HepG2 (cell line): ENCODE results near the gene GIMAP1. TPM values are rescaled to one million over a fixed set of nuclear protein-coding genes. Genes with fewer than 3 reads are reported as not detected.
"Not testable (repeated sequence)": the region's sequence is repeated elsewhere in the genome, so short reads cannot be mapped to it uniquely, and the experiment has no call there.

Experiments used
- ATAC-seq: fragments of 200-7000 bp; cut with Tn5 transposase; 3 replicates; pipeline ENCODE4 v1.9.1; 2020; ENCODE audit warnings: mild to moderate bottlenecking, moderate library complexity
- BruUV-seq: library from RNA; stranded (reverse); fragments of 400-500 nt; replicated peaks from 2 replicates; lab custom pipeline; 2021; lab: Mats Ljungman, UMichigan
- CTCF ChIA-PET: fragments of 300-600 bp; formaldehyde crosslinking; extraction: SDS; loops from one replicate; lab custom pipeline; 2021; ENCODE audit warnings: low total read pairs, inconsistent platforms, low intra/inter-chr PET ratio; lab: Yijun Ruan, JAX
- POLR2A ChIA-PET: fragments of 350-600 bp; sonication (Branson Sonifier 250); formaldehyde crosslinking; loops from one replicate; lab custom pipeline; 2020; ENCODE audit warnings: antibody characterized with exemption, inconsistent platforms; lab: Yijun Ruan, JAX
- DNase-seq: peaks from one replicate; pipeline ENCODE4 v3.0.0-alpha.2; 2015; ENCODE audit warnings: low spot score
- FAIRE-seq: peaks from 3 replicates; lab custom pipeline; 2011; peaks lifted over from hg19 to GRCh38; lab: Jason Lieb, UNC
- H2AFZ ChIP-seq: one replicate; pipeline ENCODE4 v1.6.1; 2011; ENCODE audit warnings: low read length, inconsistent platforms
- H3K27ac ChIP-seq: fragments of 300-600 bp; 3 replicates; pipeline ENCODE4 v1.8.0; 2011; ENCODE audit warnings: mixed run types, mild to moderate bottlenecking, mixed read lengths, low read length, inconsistent platforms; ENCODE audit not compliant: insufficient read depth; ENCODE audit errors: extremely low read length
- H3K27me3 ChIP-seq, 2 experiments: fragments of 200-600 bp in 1 of 2; 2 replicates in 1 of 2; 3 replicates in 1 of 2; pipeline versions ENCODE4 v1.6.0 to v1.8.0; 2011; ENCODE audit warnings: low read length in 2 of 2, mild to moderate bottlenecking in 2 of 2, moderate library complexity in 2 of 2, inconsistent platforms in 1 of 2; ENCODE audit not compliant: insufficient read depth in 2 of 2, control insufficient read depth in 1 of 2
- H3K36me3 ChIP-seq, 2 experiments: fragments of 200-600 bp in 1 of 2; replicated peaks in 1 of 2; 2 replicates in 1 of 2; 3 replicates in 1 of 2; pipeline versions ENCODE4 v1.5.1 to v1.8.0; 2011; ENCODE audit warnings: low read length in 2 of 2, inconsistent platforms in 1 of 2; ENCODE audit not compliant: insufficient read depth in 2 of 2, control insufficient read depth in 1 of 2
- H3K4me1 ChIP-seq: 2 replicates; pipeline ENCODE4 v1.5.1; 2012; ENCODE audit warnings: low read length, inconsistent platforms; ENCODE audit not compliant: insufficient read depth
- H3K4me2 ChIP-seq: 2 replicates; pipeline ENCODE4 v1.6.0; 2011; ENCODE audit warnings: low read depth, low read length, inconsistent platforms
- H3K4me3 ChIP-seq, 3 experiments: fragments of 200-600 bp in 1 of 3; sonication (generic), shearing (Covaris generic) in 1 of 3; replicated peaks in 1 of 3; 2 replicates each; pipeline ENCODE4 v1.5.1; 2011 to 2016; ENCODE audit warnings: low read length in 3 of 3, inconsistent platforms in 2 of 3, low read depth in 2 of 3, mild to moderate bottlenecking in 2 of 3, control low read depth in 1 of 3, mixed read lengths in 1 of 3; ENCODE audit not compliant: insufficient read depth in 1 of 3
- H3K79me2 ChIP-seq: one replicate; pipeline ENCODE4 v1.6.1; 2011; ENCODE audit warnings: low read length, inconsistent platforms; ENCODE audit not compliant: insufficient read depth
- H3K9ac ChIP-seq: 2 replicates; pipeline ENCODE4 v1.6.0; 2011; ENCODE audit warnings: mild to moderate bottlenecking, low read depth, low read length, inconsistent platforms; ENCODE audit not compliant: insufficient read depth
- H3K9me3 ChIP-seq: 2 replicates; pipeline ENCODE4 v1.5.1; 2012; ENCODE audit warnings: mild to moderate bottlenecking, low read length
- H4K20me1 ChIP-seq: 2 replicates; pipeline ENCODE4 v1.6.0; 2011; ENCODE audit warnings: inconsistent platforms, mild to moderate bottlenecking, low read length, moderate library complexity; ENCODE audit not compliant: insufficient read depth
- CEBPB ChIP-seq: IDR thresholded peaks from 2 replicates; pipeline ENCODE4 v1.6.1; 2011; ENCODE audit warnings: low read depth, low read length, improper control_type of control experiment, borderline replicate concordance
- DR1 ChIP-seq: sonication (generic); formaldehyde crosslinking; IDR thresholded peaks from 2 replicates; pipeline ENCODE4 v1.8.0; 2021; ENCODE audit warnings: mild to moderate bottlenecking, missing genetic modification reagents, inconsistent platforms
- HNF4G ChIP-seq, 2 experiments: sonication (generic) in 1 of 2; formaldehyde crosslinking in 1 of 2; IDR thresholded peaks; 2 replicates each; pipeline versions ENCODE4 v1.4.0 to v1.6.1; 2011 to 2020; ENCODE audit warnings: borderline replicate concordance in 2 of 2, low read depth in 2 of 2, mild to moderate bottlenecking in 2 of 2, low read length in 1 of 2, missing genetic modification reagents in 1 of 2, moderate library complexity in 1 of 2
- HOXD1 ChIP-seq: sonication (generic); formaldehyde crosslinking; IDR thresholded peaks from 2 replicates; pipeline ENCODE4 v1.5.0; 2020; ENCODE audit warnings: missing genetic modification reagents
- MATR3 ChIP-seq: sonication (generic); formaldehyde crosslinking; IDR thresholded peaks from 2 replicates; pipeline ENCODE4 v1.4.0; 2020; ENCODE audit warnings: missing genetic modification reagents
- MXI1 ChIP-seq: IDR thresholded peaks from 3 replicates; pipeline ENCODE4 v1.6.1; 2012; ENCODE audit warnings: low read depth, low read length, inconsistent platforms, borderline replicate concordance
- RBFOX2 ChIP-seq: fragments of 200-400 bp; formaldehyde crosslinking; IDR thresholded peaks from 2 replicates; pipeline ENCODE4 v1.6.1; 2017; ENCODE audit warnings: low read depth, mild to moderate bottlenecking, low read length
- THAP11 ChIP-seq: IDR thresholded peaks from 2 replicates; pipeline ENCODE4 v1.6.1; 2016; ENCODE audit warnings: missing biosample characterization, missing genetic modification reagents
- THYN1 ChIP-seq: sonication (generic); formaldehyde crosslinking; IDR thresholded peaks from 2 replicates; pipeline ENCODE4 v1.8.1; 2023; ENCODE audit warnings: low read depth, mild to moderate bottlenecking, moderate library complexity, missing genetic modification reagents, borderline replicate concordance
- ZBTB38 ChIP-seq: sonication (generic); formaldehyde crosslinking; IDR thresholded peaks from 2 replicates; pipeline ENCODE4 v1.5.1; 2020; ENCODE audit warnings: mild to moderate bottlenecking, missing genetic modification reagents
- ZC3H13 ChIP-seq: sonication (generic); formaldehyde crosslinking; IDR thresholded peaks from 2 replicates; pipeline ENCODE4 v1.8.1; 2023; ENCODE audit warnings: mild to moderate bottlenecking, missing genetic modification reagents, moderate library complexity
- ZFY ChIP-seq: sonication (generic); formaldehyde crosslinking; IDR thresholded peaks from 2 replicates; pipeline ENCODE4 v1.4.0; 2020; ENCODE audit warnings: missing genetic modification reagents
- ZNF253 ChIP-seq: sonication (generic); formaldehyde crosslinking; IDR thresholded peaks from 2 replicates; pipeline ENCODE4 v1.8.0; 2022; ENCODE audit warnings: mild to moderate bottlenecking, missing genetic modification reagents, borderline replicate concordance
- ZNF550 ChIP-seq: sonication (generic); formaldehyde crosslinking; IDR thresholded peaks from 2 replicates; pipeline ENCODE4 v1.4.0; 2020; ENCODE audit warnings: mild to moderate bottlenecking, missing genetic modification reagents, borderline replicate concordance
- ZNF563 ChIP-seq: sonication (generic); formaldehyde crosslinking; IDR thresholded peaks from 2 replicates; pipeline ENCODE4 v1.8.0; 2022; ENCODE audit warnings: mild to moderate bottlenecking, moderate library complexity, missing genetic modification reagents
- ZSCAN20 ChIP-seq: sonication (generic); formaldehyde crosslinking; IDR thresholded peaks from 2 replicates; pipeline ENCODE4 v1.4.0; 2020; ENCODE audit warnings: missing genetic modification reagents, mild to moderate bottlenecking, borderline replicate concordance
- WGBS: methylation state at CpG from one replicate; pipeline ENCODE4 v1.1.6; 2017; ENCODE audit warnings: low lambda C conversion rate; 5-methylcytosine and 5-hydroxymethylcytosine counted together
- in situ Hi-C: cut with HindIII; loops from 2 replicates; pipeline ENCODE4 v1.10.0; 2017; ENCODE audit warnings: low pct_unique_long_range_greater_than_20kb; ENCODE audit not compliant: extremely low pct_ligation_motif_present
- intact Hi-C: fragments of 100-400 bp; cut with micrococcal nuclease; formaldehyde crosslinking; loops from one replicate; pipeline ENCODE4 v1.10.0; 2022; ENCODE audit not compliant: unreplicated experiment
- polyA plus RNA-seq, 8 experiments: library from polyadenylated mRNA; depleted of rRNA in 3 of 8; stranded (reverse) in 7 of 8; unstranded in 1 of 8; fragments of >200 nt; fragmentation: Illumina TruSeq in 4 of 8; extraction: Trizol in 4 of 8; gene quantifications; 2 replicates each; pipeline versions ENCODE4 v1.2.1 to v1.2.3, GENCODE V29; 2011 to 2016; ENCODE audit warnings: low read depth in 4 of 8, missing spikeins in 1 of 8, mixed read lengths in 1 of 8; ENCODE audit not compliant: insufficient read depth in 1 of 8
- total RNA-seq, 5 experiments: library from RNA; depleted of rRNA; stranded (reverse); fragments of >200 nt; fragmentation: Illumina TruSeq; extraction: Trizol; gene quantifications; 2 replicates each; pipeline ENCODE4 v1.2.3, GENCODE V29; 2016; ENCODE audit warnings: low read depth in 1 of 5

GIMAP1 gene
- total and polyA plus RNA-seq, 2 of the 13 experiments (the other 11 are each of a cell fraction or from before 2014, with no cell fraction given): not detected

DNA sequence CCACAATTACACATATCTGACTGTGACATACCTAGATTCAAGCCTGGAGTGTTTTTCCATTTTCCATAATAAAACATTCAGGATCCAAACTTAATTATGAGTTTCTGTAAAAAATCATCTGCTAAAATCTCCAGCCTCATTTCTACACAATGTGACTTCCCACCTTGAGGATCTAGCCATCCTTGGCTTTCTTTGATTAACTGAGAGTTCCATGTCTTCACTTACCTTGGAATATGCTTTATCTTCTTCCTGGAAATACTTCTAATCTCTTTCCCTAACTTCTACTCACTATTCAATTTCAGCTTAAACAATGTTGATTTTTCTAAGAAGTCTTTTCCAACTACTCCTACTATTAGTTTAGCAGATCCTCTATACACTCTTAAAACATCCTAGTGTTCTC is 47.4 kb upstream of the GIMAP1 start (continued):
- TF ChIP-seq ZFY (CRISPR knock-in tag) (no peak), ZNF550 (CRISPR knock-in tag) (no peak)
- TF ChIP-seq, all 625 proteins: peak for 0

DNA sequence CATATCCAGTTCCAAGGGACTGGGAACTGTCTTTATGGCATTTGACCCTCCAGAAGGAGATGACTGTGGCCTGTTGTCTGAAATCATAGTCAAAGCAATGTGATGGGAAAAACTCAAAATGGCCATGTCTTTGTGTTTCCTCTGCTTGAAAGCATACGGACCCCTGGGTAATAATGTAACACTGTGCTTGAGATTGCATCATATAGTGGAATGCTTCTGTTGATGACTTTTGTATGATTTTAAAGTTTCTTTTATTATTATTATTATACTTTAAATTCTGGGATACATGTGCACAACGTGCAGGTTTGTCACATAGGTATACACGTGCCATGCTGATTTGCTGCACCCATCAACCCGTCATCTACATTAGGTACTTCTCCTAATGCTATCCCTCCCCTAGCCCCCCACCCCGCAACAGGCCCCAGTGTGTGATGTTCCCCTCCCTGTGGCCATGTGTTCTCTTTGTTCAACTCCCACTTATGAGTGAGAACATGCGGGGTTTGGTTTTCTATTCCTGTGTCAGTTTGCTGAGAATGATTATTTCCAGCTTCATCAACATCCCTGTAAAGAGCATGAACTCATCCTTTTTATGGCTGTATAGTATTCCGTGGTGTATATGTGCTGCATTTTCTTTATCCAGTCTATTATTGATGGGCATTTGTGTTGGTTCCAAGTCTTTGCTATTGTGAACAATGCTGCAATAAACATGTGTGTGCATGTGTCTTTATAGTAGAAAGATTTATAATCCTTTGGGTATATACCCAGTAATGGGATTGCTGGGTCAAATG is 44.4 kb upstream of the GIMAP1 start:
- H3K27ac ChIP-seq, FAIRE-seq, H3K36me3 ChIP-seq, H3K9ac ChIP-seq, intact Hi-C loops, H3K4me1 ChIP-seq, H3K4me2 ChIP-seq, H3K4me3 ChIP-seq, H3K9me3 ChIP-seq, H2AFZ ChIP-seq, CTCF ChIA-PET, in situ Hi-C loops, H3K27me3 ChIP-seq, H4K20me1 ChIP-seq, BruUV-seq, POLR2A ChIA-PET, H3K79me2 ChIP-seq, DNase-seq, ATAC-seq: not testable (repeated sequence)
- 13% methylated on average over 7 of the region's 7 CpGs for WGBS
- peak; percentile 35; the same call in 1 of the 2 replicates for TF ChIP-seq CEBPB

DNA sequence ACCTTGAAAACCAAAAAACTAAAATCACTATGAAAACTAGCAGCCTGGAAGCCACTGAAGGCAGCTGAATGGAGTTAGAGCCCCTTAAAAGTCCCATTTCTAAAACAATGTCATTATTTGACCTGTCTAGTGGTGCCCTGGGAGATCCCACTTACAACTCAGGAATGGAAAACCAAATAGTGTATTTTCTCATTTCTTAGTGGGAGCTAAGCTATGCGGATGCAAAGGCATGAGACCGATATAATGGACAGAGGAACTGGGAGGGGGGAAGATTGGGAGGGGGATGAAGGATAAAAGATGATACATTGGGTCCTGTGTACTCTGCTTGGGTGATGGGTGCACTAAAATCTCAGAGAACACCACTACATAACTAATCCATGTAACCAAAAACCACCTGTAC is 40.7 kb upstream of the GIMAP1 start:
- POLR2A ChIA-PET: no interaction called here
- Histone ChIP-seq H3K4me1 (no peaks in the 10 kb centered on the region), H2AFZ (no peak overlapping the region), H3K9ac (no peak overlapping the region), H3K36me3 (no peaks in the 10 kb centered on the region), H3K9me3 (no peaks in the 10 kb centered on the region), H3K27ac (no peak overlapping the region), H3K79me2 (no peaks in the 10 kb centered on the region), H3K4me3 (no peak overlapping the region), H4K20me1 (no peaks in the 10 kb centered on the region), H3K27me3 (no peaks in the 10 kb centered on the region), H3K4me2 (no peak overlapping the region)
- no TSS peak for BruUV-seq
- 43% methylated on average over 2 of the region's 2 CpGs for WGBS
- DNase-seq (no peak), FAIRE-seq (no peak), ATAC-seq (no peak)
- CTCF ChIA-PET: no interaction called here
- intact Hi-C loops: no loop called here
- in situ Hi-C loops: no loop called here
- no peak for TF ChIP-seq HNF4G (IDR thresholded peaks at IDR 0.05; ENCODE audit: borderline replicate concordance, low read depth, low read length)
- no peak for TF ChIP-seq HNF4G (CRISPR knock-in tag; IDR thresholded peaks at IDR 0.05; ENCODE audit: borderline replicate concordance, low read depth)
- TF ChIP-seq ZC3H13 (CRISPR knock-in tag): no peak
- TF ChIP-seq ZNF563 (CRISPR knock-in tag): no peak
- no peak for TF ChIP-seq ZSCAN20
- no peak for TF ChIP-seq HOXD1 (CRISPR knock-in tag)
- no peak for TF ChIP-seq RBFOX2
- no peak for TF ChIP-seq MXI1
- no peak for TF ChIP-seq ZBTB38 (CRISPR knock-in tag)
- no peak for TF ChIP-seq THAP11
- no peak for TF ChIP-seq DR1
- no peak for TF ChIP-seq MATR3 (CRISPR knock-in tag)
- TF ChIP-seq THYN1 (CRISPR knock-in tag): no peak
- no peak for TF ChIP-seq ZNF253 (CRISPR knock-in tag)
